SK-N-SH (cell line): Measurements from ENCODE around the gene OR8G1. TPM values are rescaled to one million over a fixed set of nuclear protein-coding genes. Genes with fewer than 3 reads are reported as not detected.

Experiments
- CTCF ChIA-PET: fragments of 300-600, 350-600 bp; formaldehyde crosslinking; extraction: SDS; loops from one replicate; lab custom pipeline; 2021; lab: Yijun Ruan, JAX
- POLR2A ChIA-PET: fragments of 350-600 bp; sonication (Branson Sonifier 250); formaldehyde crosslinking; extraction: SDS; loops from one replicate; lab custom pipeline; 2020; ENCODE audit warnings: antibody characterized with exemption, inconsistent platforms; lab: Yijun Ruan, JAX
- DNase-seq: peaks from one replicate; pipeline ENCODE4 v3.0.0; 2012
- H2AFZ ChIP-seq: fragments of 200-600 bp; sonication (generic); 2 replicates; pipeline ENCODE4 v1.8.1; 2016; ENCODE audit warnings: antibody characterized with exemption, mild to moderate bottlenecking, low read depth
- H3F3A ChIP-seq: fragments of 200-600 bp; sonication (generic); replicated peaks from 2 replicates; pipeline ENCODE3; 2016; ENCODE audit warnings: antibody characterized with exemption, mild to moderate bottlenecking; ENCODE audit not compliant: insufficient read depth
- H3K27ac ChIP-seq, 2 experiments: fragments of 200-500 bp in 1 of 2; fragments of 200-600 bp in 1 of 2; sonication (Bioruptor generic) in 1 of 2; sonication (generic), shearing (Covaris generic) in 1 of 2; 2 replicates each; pipeline versions ENCODE4 v1.5.1 to v1.6.1; 2014 to 2016; ENCODE audit warnings: low read depth in 2 of 2, inconsistent platforms in 1 of 2, low read length in 1 of 2, mild to moderate bottlenecking in 1 of 2, mixed read lengths in 1 of 2
- H3K27me3 ChIP-seq: fragments of 200-600 bp; sonication (generic), shearing (Covaris generic); 2 replicates; pipeline ENCODE4 v1.6.1; 2016; ENCODE audit warnings: mixed run types; ENCODE audit not compliant: insufficient read depth
- H3K36me3 ChIP-seq, 2 experiments: fragments of 200-500 bp in 1 of 2; fragments of 200-600 bp in 1 of 2; sonication (Bioruptor generic) in 1 of 2; sonication (generic) in 1 of 2; replicated peaks in 1 of 2; 2 replicates each; pipeline versions ENCODE3 to v1.5.1; 2014 to 2016; ENCODE audit warnings: low read length in 1 of 2, mild to moderate bottlenecking in 1 of 2; ENCODE audit not compliant: insufficient read depth in 2 of 2, control insufficient read depth in 1 of 2
- H3K4me1 ChIP-seq, 2 experiments: fragments of 200-500 bp in 1 of 2; fragments of 200-600 bp in 1 of 2; sonication (Bioruptor generic) in 1 of 2; sonication (generic), shearing (Covaris generic) in 1 of 2; 2 replicates each; pipeline versions ENCODE4 v1.5.1 to v1.6.1; 2014 to 2016; ENCODE audit warnings: low read depth in 1 of 2, low read length in 1 of 2, mixed run types in 1 of 2; ENCODE audit not compliant: insufficient read depth in 2 of 2, control insufficient read depth in 1 of 2
- H3K4me2 ChIP-seq: fragments of 200-600 bp; sonication (generic), shearing (Covaris generic); 2 replicates; pipeline ENCODE4 v1.6.1; 2017; ENCODE audit warnings: mixed run types
- H3K4me3 ChIP-seq, 2 experiments: fragments of 200-500 bp in 1 of 2; fragments of 200-600 bp in 1 of 2; sonication (Bioruptor generic) in 1 of 2; sonication (generic), shearing (Covaris generic) in 1 of 2; 2 replicates each; pipeline versions ENCODE4 v1.5.1 to v1.8.1; 2014 to 2016; ENCODE audit warnings: low read depth in 2 of 2, inconsistent platforms in 1 of 2, low read length in 1 of 2, mild to moderate bottlenecking in 1 of 2, mixed read lengths in 1 of 2, moderate library complexity in 1 of 2
- H3K79me2 ChIP-seq: fragments of 200-600 bp; sonication (generic); 2 replicates; pipeline ENCODE4 v1.8.1; 2017; ENCODE audit warnings: mild to moderate bottlenecking; ENCODE audit not compliant: insufficient read depth
- H3K9ac ChIP-seq: fragments of 200-600 bp; sonication (generic); 2 replicates; pipeline ENCODE4 v1.6.1; 2017; ENCODE audit warnings: mixed run types
- H3K9me2 ChIP-seq: fragments of 200-600 bp; sonication (generic); 2 replicates; pipeline ENCODE4 v1.6.1; 2017; ENCODE audit warnings: mixed run types
- H3K9me3 ChIP-seq: fragments of 200-600 bp; sonication (generic); 2 replicates; pipeline ENCODE4 v1.6.1; 2017; ENCODE audit warnings: mixed run types, mild to moderate bottlenecking, moderate library complexity
- H4K20me1 ChIP-seq: fragments of 200-600 bp; sonication (generic); 2 replicates; pipeline ENCODE4 v1.6.1; 2017; ENCODE audit warnings: mild to moderate bottlenecking, mixed run types; ENCODE audit not compliant: insufficient read depth
- ELF1 ChIP-seq: IDR thresholded peaks from 2 replicates; pipeline ENCODE4 v1.4.0; 2012
- FOSL2 ChIP-seq: IDR thresholded peaks from 2 replicates; pipeline ENCODE4 v1.4.0; 2012; ENCODE audit warnings: low read depth, mild to moderate bottlenecking, moderate library complexity, borderline replicate concordance
- FOXJ3 ChIP-seq: sonication (generic); formaldehyde crosslinking; IDR thresholded peaks from 2 replicates; pipeline ENCODE4 v1.5.1; 2020; ENCODE audit warnings: mild to moderate bottlenecking, missing genetic modification reagents
- MAX ChIP-seq: IDR thresholded peaks from 2 replicates; pipeline ENCODE4 v1.4.0; 2012; ENCODE audit warnings: low read depth
- POLR2AphosphoS5 ChIP-seq: IDR thresholded peaks from 2 replicates; pipeline ENCODE4 v1.6.1; 2012; ENCODE audit warnings: low read depth, low read length
- RXRA ChIP-seq: IDR thresholded peaks from 2 replicates; pipeline ENCODE4 v1.4.0; 2012; ENCODE audit warnings: low read depth, mild to moderate bottlenecking, borderline replicate concordance
- SIN3A ChIP-seq: IDR thresholded peaks from 2 replicates; pipeline ENCODE4 v1.6.1; 2012; ENCODE audit warnings: low read depth, mild to moderate bottlenecking, low read length, moderate library complexity, borderline replicate concordance
- SMC3 ChIP-seq: IDR thresholded peaks from 2 replicates; pipeline ENCODE4 v1.6.1; 2012; ENCODE audit warnings: low read depth, low read length, improper control_type of control experiment
- TAF1 ChIP-seq: IDR thresholded peaks from 2 replicates; pipeline ENCODE4 v1.6.1; 2012; ENCODE audit warnings: low read depth, mild to moderate bottlenecking, low read length, moderate library complexity, borderline replicate concordance
- TEAD4 ChIP-seq: IDR thresholded peaks from 2 replicates; pipeline ENCODE4 v1.4.0; 2012; ENCODE audit warnings: mild to moderate bottlenecking, borderline replicate concordance; ENCODE audit not compliant: insufficient read depth
- USF1 ChIP-seq: IDR thresholded peaks from 2 replicates; pipeline ENCODE4 v1.4.0; 2012; ENCODE audit warnings: low read depth, borderline replicate concordance
- USF2 ChIP-seq: fragments of 150-350 bp; IDR thresholded peaks from 2 replicates; pipeline ENCODE4 v1.6.1; 2017; ENCODE audit warnings: antibody characterized with exemption, low read length, low read depth, borderline replicate concordance
- YY1 ChIP-seq: IDR thresholded peaks from 2 replicates; pipeline ENCODE4 v1.4.0; 2012; ENCODE audit warnings: low read depth, mild to moderate bottlenecking
- WGBS: methylation state at CpG from one replicate; pipeline ENCODE4 v1.1.6; 2017; ENCODE audit warnings: low lambda C conversion rate; 5-methylcytosine and 5-hydroxymethylcytosine counted together
- polyA plus RNA-seq, 3 experiments: library from polyadenylated mRNA; depleted of rRNA; stranded (reverse); fragments of >200 nt; gene quantifications; 2 replicates each; pipeline ENCODE4 v1.2.3, GENCODE V29; 2012

OR8G1 gene
- polyA plus RNA-seq, 1 of the 3 experiments (the other 2 are of a cell fraction), result not detected

- DNase-seq, result no peak
- Histone ChIP-seq H3K9me3 (no peaks in the 10 kb centered on the region), H3K9ac (no peak overlapping the region), H3K27ac (no peak overlapping the region), H2AFZ (no peak overlapping the region), H3K4me1 (no peaks in the 10 kb centered on the region), H3K4me3 (no peak overlapping the region), H3K4me2 (no peak overlapping the region), H3K9me2 (no peaks in the 10 kb centered on the region), H3K27me3 (peaks cover 18% of the 10 kb centered on the region; the same call in 1 of the 2 replicates), H3K79me2 (no peaks in the 10 kb centered on the region), H3K36me3 (no peaks in the 10 kb centered on the region), H4K20me1 (no peaks in the 10 kb centered on the region), H3F3A (no peaks in the 10 kb centered on the region)
- TF ChIP-seq POLR2AphosphoS5, result no peak
- no peak for TF ChIP-seq TAF1
- no peak for TF ChIP-seq RXRA
- no peak for TF ChIP-seq FOSL2
- no peak for TF ChIP-seq YY1
- TF ChIP-seq USF2, result no peak
- no peak for TF ChIP-seq USF1
- no peak for TF ChIP-seq SIN3A
- TF ChIP-seq TEAD4, result no peak
- no peak for TF ChIP-seq FOXJ3 (CRISPR knock-in tag)
- TF ChIP-seq MAX, result no peak
- TF ChIP-seq ELF1, result no peak
- ChIA-PET CTCF (interaction anchor here (1.8 to 3.5 kb wide), 2 partner anchors 16 to 138 kb away, joined by 5 to 19 read pairs; no protein-coding TSS in a partner anchor), POLR2A (no interaction called here)
- 10% methylated on average over 3 of the region's 6 CpGs for WGBS
These were observed 31.0 kb upstream of the OR8G1 start for GRCh38 chr11:124209824-124210357.

GRCh38 chr11:124210421-124210820 is 30.5 kb upstream of the OR8G1 start:
- Histone ChIP-seq H4K20me1 (no peaks in the 10 kb centered on the region), H3K4me2 (no peak overlapping the region), H3K4me1 (no peaks in the 10 kb centered on the region), H3K27me3 (peaks cover 16% of the 10 kb centered on the region; the same call in 1 of the 2 replicates), H3K79me2 (no peaks in the 10 kb centered on the region), H3F3A (no peaks in the 10 kb centered on the region), H3K9me3 (no peaks in the 10 kb centered on the region), H2AFZ (no peak overlapping the region), H3K9ac (no peak overlapping the region)
- no peak for DNase-seq
- CTCF ChIA-PET, result interaction anchor here (1.8 kb wide), 1 partner anchor 139 kb away, joined by 5 read pairs; no protein-coding TSS in a partner anchor
- WGBS, result 0% methylated on average over 1 of the region's 5 CpGs
- TF ChIP-seq SMC3, result no peak
- TF ChIP-seq FOSL2, result no peak
- TF ChIP-seq ELF1, result no peak
- TF ChIP-seq USF1, result no peak
- TF ChIP-seq, all 33 proteins: peak for 0
- H3K9me2 ChIP-seq, result no peaks in the 10 kb centered on the region
- POLR2A ChIA-PET, result interaction anchor here (0.5 kb wide), 1 partner anchor 157 kb away, joined by 3 read pairs; no protein-coding TSS in a partner anchor
- no peak overlapping the region for H3K27ac ChIP-seq
- no peaks in the 10 kb centered on the region for H3K36me3 ChIP-seq
- no peak overlapping the region for H3K4me3 ChIP-seq
